GM12892 (cell line): ENCODE measurements around the gene MISP.

Experiments used
- POLR2A ChIP-seq: IDR thresholded peaks from 2 replicates; pipeline ENCODE4 v1.6.1; 2011; ENCODE audit warnings: low read depth, low read length, control low read depth
- POLR2AphosphoS5 ChIP-seq: IDR thresholded peaks from 2 replicates; pipeline ENCODE4 v1.6.1; 2011; ENCODE audit warnings: low read depth, low read length, control low read depth
- TAF1 ChIP-seq: IDR thresholded peaks from 2 replicates; pipeline ENCODE4 v1.6.1; 2011; ENCODE audit warnings: low read depth, mild to moderate bottlenecking, control low read depth, low read length, borderline replicate concordance

DNA sequence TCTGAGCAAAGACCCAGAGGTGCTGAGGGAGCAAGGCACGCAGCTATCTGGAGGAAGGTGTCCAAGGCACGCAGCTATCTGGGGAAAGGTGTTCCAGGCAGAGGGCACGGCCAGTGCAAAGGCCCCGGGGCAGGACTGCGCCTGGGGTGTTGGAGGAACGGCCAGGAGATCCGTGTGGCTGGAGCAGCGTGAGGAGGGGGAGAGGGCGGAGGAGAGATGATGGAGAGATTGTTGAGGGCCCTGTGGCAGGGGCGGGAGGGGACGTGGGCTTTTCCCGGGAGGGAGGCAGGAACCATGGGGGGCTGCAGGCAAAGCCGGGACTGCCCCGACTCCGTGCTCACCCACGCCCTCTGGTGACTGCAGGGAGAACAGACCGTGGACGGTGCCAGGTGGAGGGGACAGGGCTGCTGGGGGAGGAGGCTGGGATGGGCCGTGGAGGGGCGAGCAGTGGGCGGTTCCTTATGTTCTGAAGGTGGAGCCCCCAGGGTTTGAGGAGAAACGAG, 13.3 kb upstream of the MISP start:
- TF ChIP-seq POLR2A (no peak), POLR2AphosphoS5 (no peak), TAF1 (no peak)
